Upper lobe of left lung (tissue), 4 donors: ENCODE results near the gene GABPA.

Experiments
- CTCF ChIP-seq, 6 experiments: fragments of 450-650 bp in 4 of 6; fragments of 200-600 bp in 2 of 6; sonication (generic) in 2 of 6; IDR thresholded peaks; one replicate each; pipeline ENCODE4 v1.5.1; 2016 to 2019; ENCODE audit warnings: antibody characterized with exemption in 6 of 6
- EP300 ChIP-seq, 4 donors: sonication (generic); formaldehyde crosslinking; IDR thresholded peaks; one replicate each; pipeline ENCODE4 v1.5.1; 2017; ENCODE audit warnings: antibody characterized with exemption in 4 of 4, control low read depth in 2 of 4
- POLR2A ChIP-seq, 4 donors: fragments of 450-650 bp; IDR thresholded peaks; one replicate each; pipeline ENCODE4 v1.5.1; 2016 to 2017; ENCODE audit warnings: antibody characterized with exemption in 4 of 4, mild to moderate bottlenecking in 2 of 4
- POLR2AphosphoS5 ChIP-seq, 2 donors: sonication (generic); formaldehyde crosslinking; IDR thresholded peaks; one replicate each; pipeline ENCODE4 v1.5.1; 2017; ENCODE audit warnings: antibody characterized with exemption in 2 of 2

GRCh38 chr21:25764065-25764464 lies 29.3 kb downstream of the GABPA start:
- TF ChIP-seq CTCF (IDR thresholded peaks at IDR 0.05), result no peak
- no peak for TF ChIP-seq POLR2AphosphoS5 (IDR thresholded peaks at IDR 0.05)
- TF ChIP-seq POLR2A (IDR thresholded peaks at IDR 0.05), result no peak
- no peak for TF ChIP-seq EP300 (IDR thresholded peaks at IDR 0.05)
